GM21717 (cell line): ENCODE data around the gene FSTL4.

Experiments used
- ATAC-seq: cut with Tn5 transposase; IDR thresholded peaks from one replicate; pipeline ENCODE4 v1.9.1; 2021; ENCODE audit warnings: mild to moderate bottlenecking, moderate library complexity; ENCODE audit not compliant: unreplicated experiment

The FSTL4 gene

DNA sequence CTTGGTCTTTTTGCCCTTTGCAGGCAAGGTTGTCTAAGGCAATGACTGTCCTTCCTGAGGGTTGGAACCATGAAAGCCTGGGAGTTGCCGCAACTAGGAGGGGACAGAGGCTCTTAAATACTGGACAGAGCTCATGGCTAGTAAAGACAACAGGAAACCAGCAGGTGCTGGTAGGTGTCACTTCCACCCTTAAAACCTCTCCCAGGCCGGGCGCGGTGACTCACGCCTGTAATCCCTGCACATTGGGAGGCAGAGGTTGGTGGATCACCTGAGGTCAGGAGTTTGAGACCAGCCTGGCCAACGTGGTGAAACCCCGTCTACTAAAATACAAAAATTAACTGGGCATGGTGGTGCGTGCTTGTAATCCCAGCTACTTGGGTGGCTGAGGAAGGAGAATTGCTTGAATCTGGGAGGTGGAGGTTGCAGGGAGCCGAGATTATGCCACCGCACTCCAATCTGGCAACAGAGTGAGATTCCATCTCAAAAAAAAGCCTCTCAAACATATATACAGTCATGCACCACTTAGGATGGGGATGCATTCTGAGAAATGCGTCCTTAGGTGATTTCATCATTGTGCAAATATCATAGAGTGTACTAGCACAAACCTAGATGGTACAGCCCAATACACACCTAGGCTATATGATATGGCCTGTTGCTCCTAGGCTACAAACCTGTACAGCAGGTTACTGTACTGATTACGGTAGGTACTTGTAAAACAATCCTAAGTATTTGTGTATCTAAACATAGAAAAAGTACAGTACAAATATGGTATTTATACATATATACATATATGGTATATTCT lies 457.9 kb downstream of the FSTL4 start:
- ATAC-seq: no peak

DNA sequence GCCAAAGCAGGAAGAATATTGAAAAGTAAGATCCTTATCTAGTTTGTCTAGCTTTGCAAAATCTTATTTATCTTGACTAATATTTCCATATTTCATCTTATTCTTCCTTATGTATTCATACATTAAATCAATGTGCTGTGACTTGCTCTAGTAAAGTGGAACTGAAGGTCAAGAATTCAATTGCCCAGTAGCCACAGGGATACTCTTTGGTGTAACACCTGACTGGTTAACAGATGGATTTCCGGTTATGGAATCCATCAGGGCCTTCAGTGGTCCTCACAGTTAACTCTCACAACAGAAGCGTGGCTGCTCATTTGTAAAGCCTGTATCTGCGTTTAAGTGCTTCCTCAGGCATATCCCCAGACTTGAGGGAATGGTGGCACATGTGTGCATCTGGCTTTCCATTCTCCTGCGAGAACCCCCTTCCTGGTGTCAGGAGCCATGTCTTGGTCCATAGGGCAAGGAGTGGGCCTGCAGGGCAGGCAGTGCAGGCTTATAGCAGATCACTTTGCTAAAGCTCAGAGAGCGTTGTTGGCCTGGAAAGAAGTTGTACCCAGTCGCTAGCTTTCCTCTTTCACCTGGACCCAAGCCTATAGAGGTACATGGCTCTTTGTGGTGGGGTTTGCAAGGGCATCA lies 461.3 kb downstream of the FSTL4 start:
- ATAC-seq: no peak

GRCh38 chr5:133149345-133149744 lies 463.0 kb downstream of the FSTL4 start:
- ATAC-seq: no peak

DNA sequence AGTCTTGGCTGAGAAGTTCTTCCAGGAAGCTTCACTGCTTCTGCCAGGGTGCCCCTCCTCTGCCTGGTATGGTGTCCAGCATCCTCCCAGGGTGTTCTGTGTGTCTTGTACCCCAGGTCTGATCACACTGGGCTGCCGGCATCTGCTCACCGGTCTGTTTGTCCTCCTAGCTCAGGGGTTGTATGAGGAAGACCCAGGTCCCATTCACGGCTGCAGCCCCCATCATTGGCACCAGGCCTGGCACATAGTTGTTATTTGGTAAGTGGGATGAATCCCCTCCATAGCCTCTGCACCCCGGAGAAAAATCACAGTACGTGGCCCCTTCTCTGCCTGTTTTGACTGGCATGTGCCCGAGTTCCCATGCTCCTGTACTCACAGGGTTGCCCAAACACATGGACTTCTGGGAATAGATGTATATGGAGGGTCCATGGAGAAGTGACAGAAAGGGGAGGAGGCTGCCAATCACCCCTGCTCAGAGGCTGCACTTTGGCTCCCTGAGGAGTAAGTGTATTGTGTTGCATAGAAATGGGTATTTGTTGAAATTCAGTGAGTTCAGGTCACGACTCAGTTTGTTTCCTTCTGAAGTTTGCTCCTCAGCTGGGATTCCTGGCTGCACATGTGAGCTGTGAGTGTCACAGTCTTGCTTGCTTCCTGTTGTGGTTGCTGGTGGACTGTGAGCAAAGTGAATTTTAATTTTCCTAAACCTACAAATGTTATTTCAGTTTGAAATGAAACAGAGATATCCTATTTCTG lies 464.4 kb downstream of the FSTL4 start:
- ATAC-seq: no peak

DNA sequence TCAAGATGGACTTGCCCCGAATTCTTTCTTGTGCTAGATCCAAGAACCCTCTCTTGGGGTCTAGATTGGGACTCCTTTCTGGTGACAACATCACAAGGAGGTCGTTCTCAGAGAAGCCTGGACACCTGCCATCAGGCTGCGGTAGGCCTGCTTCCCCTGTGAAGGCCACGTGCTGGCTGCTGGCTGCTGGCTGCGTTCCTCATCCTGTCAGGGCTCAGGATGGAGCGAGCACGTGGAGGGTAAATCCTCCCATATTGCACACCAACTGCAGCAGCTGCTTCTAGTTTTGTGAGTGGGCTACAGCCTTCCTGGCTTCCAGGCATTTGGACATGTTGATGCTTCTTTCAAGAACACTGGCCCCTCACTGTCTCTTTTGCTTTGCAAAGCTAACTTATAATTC lies 464.9 kb downstream of the FSTL4 start:
- ATAC-seq: no peak
